Left ventricle myocardium inferior (tissue), 1 donor: ENCODE data around the gene RIBC2. TPM values are rescaled to one million over a fixed set of nuclear protein-coding genes. Genes with fewer than 3 reads are reported as not detected.

Experiments used
- DNase-seq: peaks from one replicate; pipeline ENCODE4 v3.0.0-alpha.2; 2020
- H3K27ac ChIP-seq: fragments of 200-600 bp; replicated peaks from 2 replicates; pipeline ENCODE4 v1.8.0; 2021
- H3K27me3 ChIP-seq: fragments of 200-600 bp; 2 replicates; pipeline ENCODE4 v1.8.0; 2021; ENCODE audit warnings: low read depth
- H3K36me3 ChIP-seq: fragments of 200-600 bp; 2 replicates; pipeline ENCODE4 v1.8.0; 2021
- H3K4me1 ChIP-seq: fragments of 200-600 bp; 2 replicates; pipeline ENCODE4 v1.8.0; 2021
- H3K4me3 ChIP-seq: fragments of 200-600 bp; 2 replicates; pipeline ENCODE4 v1.8.0; 2021; ENCODE audit warnings: mild to moderate bottlenecking, moderate library complexity
- H3K9me3 ChIP-seq: fragments of 200-600 bp; replicated peaks from 2 replicates; pipeline ENCODE4 v1.8.0; 2021
- CTCF ChIP-seq: fragments of 200-600 bp; IDR thresholded peaks from 2 replicates; pipeline ENCODE4 v1.8.0; 2021; ENCODE audit warnings: antibody characterized with exemption, mild to moderate bottlenecking, borderline replicate concordance
- intact Hi-C: fragments of 100-400 bp; cut with micrococcal nuclease; formaldehyde crosslinking; loops from one replicate; pipeline ENCODE4 v1.11.0; 2022
- total RNA-seq: library from RNA; stranded (reverse); fragmentation: NEBNext Ultra II Directional; extraction: Animal tissue kit (Norgen Biotek cat#: 25700); gene quantifications from one replicate; pipeline ENCODE4 v1.2.1, GENCODE V29; 2021
- donor health status: DM: no; HTN: yes; CAD: no; lungs with severe emphysema.

The RIBC2 gene
- total RNA-seq, 1 donor from 2014 or later = not detected

GRCh38 chr22:45420011-45420410, 6.5 kb downstream of the RIBC2 start:
- intact Hi-C loops = no loop called here
- no peaks in the 10 kb centered on the region for H3K4me1 ChIP-seq
- H3K4me3 ChIP-seq = no peak overlapping the region
- no peaks in the 10 kb centered on the region for H3K27me3 ChIP-seq
- TF ChIP-seq CTCF = no peak
- H3K36me3 ChIP-seq = no peaks in the 10 kb centered on the region
- DNase-seq = no peak
- H3K9me3 ChIP-seq = no peaks in the 10 kb centered on the region
- no peak overlapping the region for H3K27ac ChIP-seq

GRCh38 chr22:45420539-45420938, 7.0 kb downstream of the RIBC2 start:
- no peaks in the 10 kb centered on the region for H3K9me3 ChIP-seq
- intact Hi-C loops = no loop called here
- H3K27me3 ChIP-seq = no peaks in the 10 kb centered on the region
- TF ChIP-seq CTCF = no peak
- H3K36me3 ChIP-seq = no peaks in the 10 kb centered on the region
- DNase-seq = no peak
- no peaks in the 10 kb centered on the region for H3K4me1 ChIP-seq
- H3K4me3 ChIP-seq = no peak overlapping the region
- no peak overlapping the region for H3K27ac ChIP-seq

- Histone ChIP-seq H3K27ac (no peak overlapping the region), H3K36me3 (no peaks in the 10 kb centered on the region), H3K4me1 (no peaks in the 10 kb centered on the region), H3K9me3 (no peaks in the 10 kb centered on the region), H3K4me3 (no peak overlapping the region), H3K27me3 (no peaks in the 10 kb centered on the region)
- TF ChIP-seq CTCF = no peak
- intact Hi-C loops = no loop called here
- no peak for DNase-seq
Measured at GRCh38 chr22:45421349-45422055, 8.0 kb downstream of the RIBC2 start.

GRCh38 chr22:45422237-45422983, 8.9 kb downstream of the RIBC2 start:
- no peak overlapping the region for H3K27ac ChIP-seq
- intact Hi-C loops = no loop called here
- H3K4me1 ChIP-seq = no peaks in the 10 kb centered on the region
- TF ChIP-seq CTCF = no peak
- no peaks in the 10 kb centered on the region for H3K27me3 ChIP-seq
- H3K9me3 ChIP-seq = peaks cover 6% of the 10 kb centered on the region
- no peak for DNase-seq
- no peak overlapping the region for H3K4me3 ChIP-seq
- no peaks in the 10 kb centered on the region for H3K36me3 ChIP-seq

GRCh38 chr22:45423524-45423923, 10.0 kb downstream of the RIBC2 start:
- H3K9me3 ChIP-seq = peaks cover 6% of the 10 kb centered on the region
- intact Hi-C loops = no loop called here
- H3K36me3 ChIP-seq = no peaks in the 10 kb centered on the region
- no peaks in the 10 kb centered on the region for H3K4me1 ChIP-seq
- DNase-seq = no peak
- TF ChIP-seq CTCF = no peak
- no peak overlapping the region for H3K27ac ChIP-seq
- no peaks in the 10 kb centered on the region for H3K27me3 ChIP-seq
- H3K4me3 ChIP-seq = no peak overlapping the region
